ENCODE data around the gene ZNF764.
A peak's percentile ranks its signal among the peaks of the same experiment; 100 is the strongest.

Gene ZNF764

DNA sequence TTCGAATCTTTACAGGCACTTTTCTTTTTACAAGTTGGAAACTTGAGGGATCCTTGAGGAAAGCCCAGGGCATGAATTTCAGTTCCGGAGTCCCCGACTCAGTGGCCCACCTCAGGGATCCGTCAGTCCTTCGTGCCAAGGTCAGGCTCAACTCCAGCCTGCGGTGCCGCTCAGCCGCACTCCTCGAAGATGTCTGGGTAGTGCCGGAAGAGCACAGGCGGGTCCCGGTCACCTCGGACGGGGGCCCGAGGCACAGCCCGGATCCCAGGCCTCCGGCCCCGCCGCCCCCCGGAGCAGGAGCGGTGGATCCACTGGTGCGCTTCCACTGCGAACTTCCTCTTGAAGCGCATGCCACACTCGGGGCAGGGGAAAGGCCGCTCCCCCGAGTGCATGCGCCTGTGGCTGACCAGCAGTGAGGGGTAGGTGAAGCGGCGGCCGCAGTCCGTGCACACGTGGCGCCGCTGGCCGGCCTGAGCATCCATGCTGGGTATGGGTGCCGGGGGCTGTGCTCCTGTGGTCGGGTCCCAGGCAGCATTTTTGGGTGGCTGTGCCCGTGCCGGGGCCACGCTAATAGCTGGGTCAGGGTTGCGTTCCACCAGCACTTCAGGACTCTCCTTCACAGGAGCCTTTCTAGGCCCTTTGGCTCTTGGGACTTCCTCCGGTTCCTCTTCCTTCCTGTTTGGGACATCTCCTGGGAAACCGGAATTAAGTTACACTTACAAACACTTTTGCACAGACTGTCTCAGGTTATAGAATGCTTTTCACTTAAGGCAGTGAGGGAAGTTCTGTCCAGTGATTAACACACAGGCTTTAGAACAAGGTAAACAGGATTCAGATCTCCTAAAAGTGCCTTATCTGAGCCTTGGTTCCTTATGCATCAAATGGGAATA, 11.8 kb upstream of the ZNF764 start:
- DNase-seq: no peak

DNA sequence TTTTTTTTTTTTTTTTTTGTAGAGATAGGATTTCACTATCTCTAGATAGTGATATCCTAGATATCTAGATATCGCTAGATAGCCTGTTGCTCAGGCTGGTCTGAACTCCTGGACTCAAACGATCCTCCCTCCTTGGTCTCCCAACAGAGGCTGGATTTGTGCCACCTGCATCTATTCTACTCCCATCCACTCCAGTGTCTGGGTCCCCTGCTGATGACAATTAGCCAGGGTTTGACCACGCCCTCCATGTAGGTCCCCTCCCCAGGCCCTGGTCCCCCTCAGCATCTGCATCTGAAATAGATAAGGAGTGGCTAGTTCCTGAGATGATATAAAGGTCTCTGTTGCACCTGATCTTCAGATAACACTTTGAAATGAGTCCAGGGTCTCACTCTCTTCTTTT, 11.1 kb upstream of the ZNF764 start:
- no peak for DNase-seq

DNA sequence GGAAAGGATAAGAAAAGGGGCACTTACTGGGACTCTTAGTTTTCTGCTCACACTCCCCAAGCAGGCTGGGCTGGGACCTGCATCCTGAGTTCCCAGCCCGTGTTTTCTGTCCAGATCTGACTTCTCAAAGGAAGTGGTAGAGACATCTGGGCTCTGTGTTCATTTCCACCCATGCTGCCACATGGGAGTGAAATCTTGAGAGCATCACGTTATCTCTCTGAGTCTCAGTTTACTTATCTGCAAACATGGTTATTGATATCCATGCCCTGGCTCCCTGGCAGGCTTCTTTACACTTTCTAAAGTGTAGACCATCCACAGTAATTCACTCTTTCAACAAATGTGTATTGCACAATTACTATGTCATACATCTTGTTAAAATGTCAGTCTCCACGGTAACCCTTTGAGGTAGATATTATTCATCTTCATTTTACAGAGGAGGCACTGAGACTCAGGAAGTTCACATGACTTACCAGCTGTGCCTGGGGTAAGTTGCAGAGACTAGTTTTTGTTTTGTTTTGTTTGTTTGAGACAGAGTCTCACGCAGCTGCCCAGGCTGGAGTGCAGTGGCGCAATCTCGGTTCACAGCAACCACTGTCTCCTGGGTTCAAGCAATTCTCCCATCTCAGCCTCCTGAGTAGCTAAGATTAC, 9.9 kb upstream of the ZNF764 start:
- no peak for DNase-seq

DNA sequence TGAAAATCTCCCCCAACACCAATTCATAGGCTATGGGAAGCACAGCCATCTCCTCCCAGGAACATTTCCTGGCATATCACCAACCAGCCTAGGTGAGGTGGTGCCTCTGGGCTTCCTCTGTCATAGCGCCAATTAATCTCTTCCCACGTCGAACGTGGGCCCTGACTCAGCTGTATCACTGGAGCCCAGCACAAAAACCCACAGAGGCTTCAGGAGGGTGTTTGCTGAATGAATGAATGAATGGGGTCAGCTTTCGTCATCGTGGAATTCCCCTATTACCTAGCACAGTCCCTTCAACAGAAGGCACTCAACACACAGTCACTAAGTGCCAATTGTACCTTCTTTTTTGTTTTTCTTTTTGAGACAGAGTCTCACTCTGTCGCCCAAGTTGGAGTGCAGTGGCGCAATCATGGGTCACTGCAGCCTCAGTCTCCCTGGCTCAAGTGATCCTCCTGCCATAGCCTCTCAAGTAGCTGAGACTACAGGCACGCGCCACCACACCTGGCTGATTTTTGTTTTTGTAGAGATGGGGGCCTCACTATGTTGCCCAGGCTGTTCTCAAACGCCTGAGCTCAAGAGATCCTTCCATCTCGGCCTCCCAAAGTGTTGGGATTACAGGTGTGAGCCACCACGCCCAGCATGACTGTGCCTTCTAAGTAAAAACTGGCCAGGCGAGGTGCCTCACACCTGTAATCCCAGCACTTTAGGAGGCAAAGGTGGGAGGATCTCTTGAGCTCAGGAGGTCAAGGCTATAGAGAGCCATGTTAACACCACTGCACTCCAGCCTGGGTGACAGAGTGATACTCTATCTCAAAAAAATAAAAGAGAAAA, 9.2 kb upstream of the ZNF764 start:
- no peak for DNase-seq

DNA sequence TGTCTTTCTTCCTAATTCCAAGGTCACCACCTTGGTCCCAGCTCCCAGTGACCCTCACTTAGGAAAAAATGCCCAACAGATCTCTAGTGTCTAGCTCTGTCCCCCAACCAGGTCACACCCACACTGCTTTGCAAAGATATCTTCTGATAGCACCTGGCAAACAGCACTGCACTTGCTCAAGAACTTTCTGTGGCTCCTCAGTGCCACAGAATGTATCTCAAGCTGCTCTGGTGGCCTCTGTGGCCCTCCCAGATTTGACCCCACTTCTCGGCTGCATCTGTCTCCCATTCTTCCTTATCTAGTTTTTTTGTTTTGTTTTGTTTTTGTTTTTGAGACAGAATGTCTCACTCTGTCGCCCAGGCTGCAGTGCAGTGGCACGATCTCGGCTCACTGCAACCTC, 8.4 kb upstream of the ZNF764 start:
- DNase-seq: no peak

DNA sequence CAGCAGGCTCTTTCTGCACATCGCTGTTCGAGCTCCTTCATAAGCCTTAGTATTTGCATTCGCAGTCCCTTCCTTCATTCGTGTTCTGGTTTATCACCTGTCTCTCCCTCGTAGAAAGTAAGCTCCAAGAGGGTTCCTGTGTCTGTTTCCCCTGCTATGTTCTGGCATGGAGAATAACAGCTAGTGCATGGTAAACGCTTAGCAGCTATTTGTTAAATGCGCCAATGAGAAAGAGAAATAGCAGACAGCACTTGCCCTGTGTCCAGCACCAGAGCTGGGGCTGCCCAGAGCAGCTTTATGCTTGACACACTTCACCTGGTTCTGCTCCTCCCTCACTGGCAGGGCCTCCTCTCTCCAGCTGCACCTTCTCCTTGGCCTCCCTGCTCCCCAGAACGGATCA, 7.8 kb upstream of the ZNF764 start:
- DNase-seq: no peak

DNA sequence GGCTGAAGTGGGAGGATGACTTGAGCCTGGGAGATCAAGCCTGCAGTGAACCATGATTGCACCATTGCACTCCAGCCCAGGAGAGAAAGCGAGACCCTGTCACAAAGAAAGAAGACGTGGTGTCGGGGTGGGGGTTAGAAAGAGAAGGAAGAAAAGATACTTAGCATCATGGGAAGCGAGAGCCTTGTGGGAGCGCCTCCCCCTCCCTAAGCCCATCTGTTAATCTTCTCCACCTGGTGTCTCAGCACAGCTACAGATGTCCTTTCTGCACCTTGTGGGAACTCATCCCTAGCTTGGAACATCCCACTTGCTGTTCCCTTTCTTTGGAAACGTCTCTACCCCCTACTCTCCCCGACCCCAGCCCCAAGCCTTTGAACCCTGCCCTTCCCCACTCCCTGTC, 7.4 kb upstream of the ZNF764 start:
- no peak for DNase-seq

DNA sequence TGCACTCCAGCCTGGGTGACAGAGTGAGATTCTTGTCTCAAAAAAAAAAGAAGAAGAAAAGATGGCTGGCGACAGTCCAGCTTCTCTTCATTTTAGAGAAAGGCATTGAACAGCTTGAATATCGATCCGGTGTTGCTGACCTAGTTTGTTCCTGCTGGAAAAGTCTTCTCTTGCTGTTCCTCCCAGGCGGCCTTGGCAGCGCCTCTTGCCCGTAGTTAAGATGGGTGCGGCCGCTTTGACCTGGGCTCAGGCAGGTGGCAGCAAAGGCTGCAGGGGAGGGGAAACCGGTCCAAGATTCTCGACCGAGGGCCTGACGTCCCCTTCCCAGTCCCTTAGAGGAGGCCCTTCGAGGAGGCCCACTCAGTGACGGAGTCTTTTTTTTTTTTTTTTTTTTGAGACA, 3.8 kb upstream of the ZNF764 start:
- no peak for DNase-seq

DNA sequence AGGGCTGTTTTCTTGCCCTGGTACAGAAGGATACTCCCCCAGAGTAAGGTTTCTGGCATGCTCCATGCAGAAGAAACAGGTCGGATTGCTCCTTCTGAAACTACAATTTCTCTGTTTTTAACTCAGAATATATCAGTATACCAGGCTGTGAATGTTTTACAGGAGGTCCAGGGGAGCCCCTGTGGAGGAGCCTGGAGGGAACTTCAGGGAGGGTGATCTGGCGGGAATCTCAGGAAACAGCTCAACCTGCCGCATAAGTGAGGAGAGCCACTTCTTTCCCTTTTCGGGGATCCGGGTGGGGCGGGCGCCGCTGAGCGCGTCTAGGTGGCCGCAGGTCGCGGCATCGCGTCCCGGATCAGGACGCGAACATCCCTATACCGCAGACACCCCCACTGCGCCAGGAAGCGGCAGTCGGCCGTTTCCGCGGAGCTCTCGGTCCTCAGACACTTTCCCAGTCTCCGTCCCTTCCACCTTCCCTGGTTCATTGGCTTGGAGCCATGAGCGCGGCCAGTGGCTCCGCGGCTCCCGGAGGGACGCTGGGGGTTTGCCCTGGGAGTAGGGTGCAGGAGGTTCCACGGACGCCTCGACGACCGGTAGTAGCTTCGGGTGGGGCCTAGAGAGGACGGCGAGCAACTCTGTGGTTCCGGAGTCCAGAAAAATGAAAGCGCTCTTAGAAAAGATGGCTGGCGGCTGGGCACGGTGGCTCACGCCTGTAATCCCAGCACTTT, 3.1 kb upstream of the ZNF764 start:
- DNase-seq: no peak

DNA sequence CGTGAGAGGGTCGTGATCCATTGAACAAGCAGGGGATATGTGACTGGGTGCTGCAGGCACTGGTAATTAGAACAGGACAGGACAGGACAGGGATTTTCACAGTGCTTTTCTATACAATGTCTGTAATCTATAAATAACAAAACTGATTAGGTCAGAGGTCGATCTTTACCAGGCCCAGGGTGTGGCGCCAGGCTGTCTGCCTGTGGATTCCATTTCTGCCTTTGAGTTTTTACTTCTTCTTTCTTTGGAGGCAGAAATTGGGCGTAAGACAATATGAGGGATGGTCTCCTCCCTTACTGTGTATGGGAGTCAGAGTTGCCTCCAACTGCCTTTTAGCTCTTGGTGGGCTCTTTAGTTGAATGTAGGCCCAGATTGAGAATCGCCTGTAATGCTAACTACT, 1.5 kb upstream of the ZNF764 start:
- DNase-seq: no peak

DNA sequence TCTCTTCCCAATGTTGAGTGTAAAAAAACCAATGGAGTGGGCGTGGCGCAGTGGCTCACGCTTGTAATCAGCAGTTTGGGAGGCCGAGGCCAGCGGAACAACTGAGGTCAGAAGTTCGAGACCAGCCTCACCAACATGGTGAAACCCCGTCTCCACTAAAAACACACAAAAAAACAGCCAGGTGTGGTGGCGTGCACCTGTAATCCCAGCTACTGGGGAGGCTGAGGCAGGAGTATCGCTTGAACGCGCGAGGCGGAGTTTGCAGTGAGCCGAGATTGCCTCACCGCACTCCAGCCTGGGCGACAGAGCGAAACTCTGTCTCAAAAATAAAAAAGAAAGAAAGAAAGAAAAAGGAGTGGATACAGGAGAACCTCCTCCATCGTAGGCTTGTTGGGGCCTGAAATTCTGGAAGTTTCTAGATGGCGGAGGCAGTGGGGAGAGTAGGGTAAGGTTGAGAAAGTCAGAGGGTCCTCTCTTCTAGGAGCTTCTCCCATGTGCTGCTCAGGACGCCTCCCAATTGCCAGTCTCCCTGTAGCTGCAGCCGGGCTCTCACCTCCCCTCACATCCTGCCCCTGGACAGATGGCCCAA, 709 bp upstream of the ZNF764 start:
- no peak for DNase-seq

DNA sequence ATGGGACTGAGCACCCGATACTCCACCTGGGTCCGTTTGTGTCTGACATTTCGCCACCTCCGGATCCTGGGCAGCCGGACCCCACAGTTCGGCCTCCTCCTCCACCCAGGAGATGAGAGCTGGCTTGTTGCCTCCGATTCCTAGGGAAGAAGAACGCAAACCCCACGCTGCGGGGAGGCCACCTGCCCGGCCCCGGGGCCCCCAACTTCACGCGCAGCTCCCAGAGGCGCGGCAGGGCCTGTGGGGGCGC, 542 bp downstream of the ZNF764 start:
- no peak for DNase-seq

DNA sequence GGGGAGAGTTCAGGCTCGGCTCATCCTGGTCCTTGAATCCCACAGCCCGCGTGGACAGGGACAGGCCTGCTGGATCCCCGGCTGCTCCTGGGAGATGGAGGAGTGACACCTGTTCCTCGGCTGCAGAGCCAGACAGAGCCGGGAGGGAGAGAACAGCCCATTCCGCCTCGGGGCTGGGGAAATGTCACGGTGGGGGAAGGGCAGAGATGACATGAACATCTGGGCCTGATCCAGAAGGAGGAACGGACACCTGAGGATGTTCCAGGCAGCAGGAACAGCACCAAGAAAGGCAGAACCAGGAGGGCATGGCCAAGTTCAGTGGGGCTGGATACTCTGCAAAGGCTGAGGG, 2.1 kb downstream of the ZNF764 start:
- DNase-seq: no peak

DNA sequence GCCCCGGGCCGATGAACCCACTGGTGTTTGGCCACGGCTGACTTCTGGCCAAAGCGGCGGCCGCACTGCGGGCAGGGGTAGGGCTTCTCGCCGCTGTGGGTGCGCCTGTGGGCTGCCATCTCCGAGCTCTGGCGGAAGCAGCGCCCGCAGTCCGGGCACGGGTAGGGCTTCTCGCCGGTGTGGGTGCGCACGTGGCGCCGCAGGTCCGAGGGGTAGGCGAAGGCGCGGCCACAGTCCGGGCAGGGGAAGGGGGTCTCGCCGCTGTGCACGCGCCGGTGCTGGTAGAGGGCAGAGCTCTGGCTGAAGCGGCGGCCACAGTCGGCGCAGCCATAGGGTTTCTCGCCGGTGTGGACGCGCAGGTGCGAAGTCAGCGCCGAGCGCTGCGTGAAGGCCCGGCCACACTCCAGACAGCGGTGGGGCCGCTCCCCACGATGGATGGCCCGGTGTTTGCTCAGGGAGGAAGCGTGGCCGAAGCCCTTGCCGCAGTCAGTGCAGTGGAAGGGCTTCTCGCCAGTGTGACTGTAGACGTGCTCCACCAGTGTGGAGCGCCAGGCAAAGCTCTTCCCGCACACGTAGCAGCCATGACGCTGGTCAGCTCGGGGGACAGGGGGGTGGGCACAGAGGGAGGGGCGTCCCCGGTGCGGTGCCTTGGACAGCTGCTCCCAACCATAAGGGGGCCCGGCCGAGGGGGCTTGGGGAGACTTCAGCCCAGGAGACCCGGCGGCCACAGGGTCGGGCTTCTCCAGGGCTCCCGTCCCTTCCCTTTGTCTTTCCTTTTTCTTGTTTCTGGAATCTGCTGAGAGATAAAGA, 2.7 kb downstream of the ZNF764 start:
- DNase-seq: no peak

DNA sequence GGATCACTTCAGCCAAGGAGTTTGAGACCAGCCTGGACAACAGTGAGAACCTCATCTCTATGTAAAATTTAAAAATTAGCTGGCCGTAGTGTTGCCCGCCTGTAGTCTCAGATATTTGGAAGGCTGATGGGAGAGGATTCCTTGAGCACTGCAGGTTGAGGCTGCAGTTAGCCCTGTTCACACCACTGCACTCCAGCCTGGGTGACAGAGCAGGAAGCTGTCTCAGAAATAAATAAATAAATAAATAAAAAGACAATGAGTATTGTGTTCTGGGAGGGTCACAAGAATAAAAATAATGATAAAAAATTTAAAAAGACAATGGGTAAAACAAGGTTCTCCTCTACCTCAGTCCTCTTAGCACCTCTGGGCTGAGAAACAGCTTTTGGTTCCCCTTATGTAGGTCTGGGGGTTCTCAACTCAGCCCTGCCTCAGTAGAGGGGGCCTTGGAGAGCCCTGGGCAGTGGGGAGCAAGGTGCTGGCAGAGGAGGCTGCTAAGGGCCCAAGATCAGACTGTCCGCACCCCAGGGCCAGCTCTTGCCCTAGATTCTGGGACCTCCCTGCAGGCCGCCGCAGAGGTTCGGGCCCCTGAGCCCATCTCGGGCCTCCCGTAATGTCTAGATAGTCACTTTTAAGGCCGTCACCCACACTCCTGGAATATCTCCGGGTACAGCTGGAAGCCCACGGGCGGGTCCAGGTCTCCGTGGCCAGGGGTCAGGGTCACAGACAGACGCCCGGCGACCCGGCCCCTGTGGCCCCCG, 3.4 kb downstream of the ZNF764 start:
- no peak for DNase-seq

DNA sequence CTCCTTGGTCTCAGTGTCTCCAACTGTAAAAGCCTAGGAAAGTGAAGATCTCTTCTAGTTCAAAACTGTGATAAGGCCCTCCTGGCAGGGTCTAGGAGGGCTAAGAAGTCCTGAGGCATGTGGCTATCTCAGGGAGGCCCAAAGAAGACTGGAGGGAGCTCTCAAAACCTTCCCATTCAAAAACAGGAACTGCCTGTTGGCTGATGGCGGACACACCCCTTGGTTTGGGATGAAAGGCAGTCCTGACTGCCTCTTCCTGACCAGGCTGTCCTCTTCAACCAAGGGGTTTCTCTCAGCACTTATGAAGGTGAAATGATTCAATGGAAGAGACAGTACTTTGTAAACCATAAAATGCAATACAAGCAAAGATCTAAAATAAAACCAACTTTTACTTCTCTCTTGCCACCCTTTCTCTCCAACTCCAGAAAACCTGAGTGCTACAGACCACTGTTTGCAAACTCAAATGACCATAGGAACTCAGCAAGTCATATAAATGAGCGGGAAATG, 4.7 kb downstream of the ZNF764 start:
- no peak for DNase-seq

DNA sequence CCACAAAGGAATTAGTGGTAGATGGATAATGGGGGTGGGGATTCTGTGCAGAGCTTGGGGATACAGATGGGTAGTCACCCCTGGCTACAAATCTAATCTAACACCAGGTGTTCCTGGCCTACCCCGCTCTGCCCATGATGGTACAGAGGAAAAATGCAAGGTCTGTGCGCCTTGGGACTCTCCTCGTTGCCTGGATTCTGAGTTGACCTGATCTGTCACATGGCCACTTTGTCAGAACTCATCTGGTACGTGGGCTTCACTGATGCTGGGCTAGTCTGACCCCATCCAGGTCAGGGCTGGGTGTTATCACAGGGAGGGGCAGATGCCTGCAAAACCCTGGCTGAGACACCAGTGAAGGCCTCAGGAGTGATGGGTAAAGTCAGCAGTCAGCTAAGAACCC, 5.2 kb downstream of the ZNF764 start:
- no peak for DNase-seq

DNA sequence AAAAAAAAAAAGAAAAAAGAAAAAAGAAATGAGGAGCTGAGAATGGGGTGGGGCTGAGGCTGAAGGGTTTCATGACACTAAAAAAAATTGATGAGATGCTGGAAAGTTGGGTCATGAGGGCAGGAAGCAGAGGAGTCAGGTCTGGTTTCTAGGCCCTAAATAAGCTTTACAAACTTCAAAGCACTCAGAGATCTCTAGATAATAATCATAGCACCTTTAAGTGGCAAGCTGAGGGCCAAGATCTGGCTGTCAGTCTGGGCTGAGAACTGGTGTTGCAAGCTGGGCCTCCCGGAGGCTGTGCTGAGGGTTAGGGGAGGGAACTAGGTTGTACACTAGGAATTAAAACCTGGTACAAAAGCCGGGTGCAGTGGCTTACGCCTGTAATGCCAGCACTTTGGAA, 6.4 kb downstream of the ZNF764 start:
- peak; percentile 31 for DNase-seq

DNA sequence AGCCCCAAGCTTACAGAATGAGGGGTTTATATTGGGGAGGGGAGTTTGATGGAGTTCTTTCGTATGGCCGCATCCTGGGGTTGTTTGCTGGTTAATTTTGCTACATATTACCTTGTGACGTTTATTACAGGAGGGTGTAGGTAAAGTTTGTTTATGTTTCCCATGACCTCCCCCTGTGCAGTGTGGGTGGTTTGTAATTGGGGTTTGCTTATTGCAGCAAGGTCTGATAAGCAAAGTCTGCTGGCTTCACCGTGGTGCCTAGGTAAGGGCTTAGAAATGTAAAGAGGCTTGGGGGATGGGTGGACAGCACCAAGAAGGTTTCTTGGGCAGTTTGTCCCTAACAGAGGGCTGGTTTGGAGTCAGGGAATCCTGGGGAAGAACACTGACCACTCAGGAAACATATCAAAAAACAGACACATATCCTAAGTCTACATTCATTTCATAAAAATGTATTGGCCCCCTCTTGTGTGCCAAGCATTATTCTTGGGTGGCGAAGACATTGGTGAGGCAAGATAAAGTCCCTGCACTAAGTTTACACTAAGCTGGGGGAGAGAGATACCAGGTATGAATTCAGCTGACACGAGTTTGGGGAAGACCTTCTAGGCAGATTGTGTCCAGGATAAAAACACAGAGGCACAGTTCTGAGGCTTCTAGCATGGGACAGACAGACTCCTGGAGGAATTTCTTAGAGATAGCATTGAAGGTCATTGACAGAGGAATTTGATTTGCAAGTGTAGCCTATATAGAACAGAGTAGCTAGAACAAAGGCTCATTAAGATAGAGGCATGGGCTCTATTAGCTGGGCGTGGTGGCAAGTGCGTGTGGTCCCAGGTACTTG, 9.5 kb downstream of the ZNF764 start:
- DNase-seq: no peak

DNA sequence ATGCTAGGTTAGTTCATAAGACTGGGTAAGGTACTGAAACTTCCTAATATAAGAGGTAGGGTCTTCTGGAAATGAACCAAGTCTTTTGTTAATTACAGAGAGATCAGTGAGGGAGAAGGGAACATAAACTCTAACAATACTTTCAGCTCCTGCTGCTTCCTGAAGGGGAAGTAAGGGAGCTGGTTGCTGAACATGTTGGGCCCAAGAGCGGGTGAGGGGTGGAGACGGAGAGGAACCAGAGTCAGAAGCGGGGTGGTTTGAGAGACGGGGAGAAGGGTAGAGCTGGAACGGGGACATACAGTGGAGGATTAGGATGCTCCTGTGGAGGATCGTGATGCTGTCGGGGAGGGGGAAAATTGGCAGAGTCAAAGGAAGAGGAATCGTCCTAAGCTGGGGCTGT, 12.1 kb downstream of the ZNF764 start:
- no peak for DNase-seq
